HEK293 (cell line): ENCODE results near the gene KIAA0232.

Experiments used
- CTCF ChIA-PET: fragments of 350-600 bp; formaldehyde crosslinking; extraction: SDS; loops from one replicate; lab custom pipeline; 2021; ENCODE audit warnings: antibody characterized with exemption; lab: Yijun Ruan, JAX
- POLR2A ChIA-PET: fragments of 300-600 bp; formaldehyde crosslinking; extraction: SDS; loops from one replicate; lab custom pipeline; 2020; ENCODE audit warnings: antibody characterized with exemption, inconsistent platforms; lab: Yijun Ruan, JAX
- H3K27ac ChIP-seq: fragments of 200-500 bp; sonication (Bioruptor generic); 2 replicates; pipeline ENCODE4 v1.5.1; 2014; ENCODE audit warnings: low read depth, low read length, control low read depth, inconsistent platforms; ENCODE audit errors: extremely low read depth
- H3K36me3 ChIP-seq, 2 experiments: fragments of 200-500 bp in 1 of 2; sonication (Bioruptor generic) in 1 of 2; 1 replicate in 1 of 2; 2 replicates in 1 of 2; pipeline ENCODE4 v1.5.1; 2014 to 2017; ENCODE audit warnings: inconsistent platforms in 2 of 2, low read length in 2 of 2; ENCODE audit not compliant: control insufficient read depth in 2 of 2, insufficient read depth in 1 of 2
- H3K4me1 ChIP-seq: fragments of 200-500 bp; sonication (Bioruptor generic); 2 replicates; pipeline ENCODE4 v1.5.1; 2014; ENCODE audit warnings: mild to moderate bottlenecking, low read length, inconsistent platforms; ENCODE audit not compliant: control insufficient read depth, insufficient read depth
- H3K4me3 ChIP-seq: 2 replicates; pipeline ENCODE4 v1.5.1; 2011; ENCODE audit warnings: low read depth, mild to moderate bottlenecking, control low read depth, low read length, moderate library complexity
- H3K9me3 ChIP-seq: fragments of 200-500 bp; sonication (Bioruptor generic); 2 replicates; pipeline ENCODE4 v1.5.1; 2014; ENCODE audit warnings: low read depth, low read length, inconsistent platforms; ENCODE audit not compliant: control insufficient read depth, insufficient read depth
- BCL11A ChIP-seq: fragments of 450-650 bp; formaldehyde crosslinking; IDR thresholded peaks from 2 replicates; pipeline ENCODE4 v1.5.1; 2016; ENCODE audit warnings: low read depth, missing biosample characterization, missing genetic modification characterization
- MEIS1 ChIP-seq: sonication (generic); formaldehyde crosslinking; IDR thresholded peaks from 2 replicates; pipeline ENCODE4 v1.8.1; 2022; ENCODE audit warnings: missing genetic modification reagents, mild to moderate bottlenecking, borderline replicate concordance
- SP2 ChIP-seq: fragments of 450-650 bp; formaldehyde crosslinking; IDR thresholded peaks from 2 replicates; pipeline ENCODE4 v1.5.1; 2016; ENCODE audit warnings: missing biosample characterization, missing genetic modification characterization
- ZIC2 ChIP-seq: fragments of 450-650 bp; formaldehyde crosslinking; IDR thresholded peaks from 2 replicates; pipeline ENCODE4 v1.5.1; 2016; ENCODE audit warnings: missing biosample characterization, missing genetic modification characterization
- ZNF114 ChIP-seq: fragments of 450-650 bp; formaldehyde crosslinking; IDR thresholded peaks from 2 replicates; pipeline ENCODE4 v1.5.0; 2017; ENCODE audit warnings: missing biosample characterization, missing genetic modification characterization
- ZNF138 ChIP-seq: fragments of 450-650 bp; formaldehyde crosslinking; IDR thresholded peaks from 2 replicates; pipeline ENCODE4 v1.5.1; 2016; ENCODE audit warnings: missing biosample characterization, missing genetic modification characterization, borderline replicate concordance
- ZNF214 ChIP-seq: fragments of 450-650 bp; formaldehyde crosslinking; IDR thresholded peaks from 2 replicates; pipeline ENCODE4 v1.5.1; 2017; ENCODE audit warnings: missing biosample characterization, mild to moderate bottlenecking, missing genetic modification characterization, borderline replicate concordance
- ZNF513 ChIP-seq: fragments of 450-650 bp; IDR thresholded peaks from 2 replicates; pipeline ENCODE4 v1.5.1; 2018; ENCODE audit warnings: missing biosample characterization, missing genetic modification characterization
- ZNF518A ChIP-seq: fragments of 450-650 bp; formaldehyde crosslinking; conservative IDR thresholded peaks from 2 replicates; pipeline ENCODE4 v1.5.1; 2016; ENCODE audit warnings: low read depth, missing biosample characterization, missing genetic modification characterization
- ZNF529 ChIP-seq: fragments of 450-650 bp; formaldehyde crosslinking; IDR thresholded peaks from 2 replicates; pipeline ENCODE4 v1.5.1; 2017; ENCODE audit warnings: missing genetic modification characterization, missing biosample characterization; ENCODE audit not compliant: insufficient replicate concordance
- ZNF549 ChIP-seq: fragments of 450-650 bp; IDR thresholded peaks from 2 replicates; pipeline ENCODE4 v1.5.1; 2018; ENCODE audit warnings: missing biosample characterization, missing genetic modification characterization, mild to moderate bottlenecking, inconsistent platforms, moderate library complexity
- ZNF580 ChIP-seq: fragments of 450-650 bp; formaldehyde crosslinking; IDR thresholded peaks from 2 replicates; pipeline ENCODE4 v1.5.1; 2016; ENCODE audit warnings: missing biosample characterization, missing genetic modification characterization
- ZNF621 ChIP-seq: fragments of 450-650 bp; formaldehyde crosslinking; IDR thresholded peaks from 2 replicates; pipeline ENCODE4 v1.5.1; 2017; ENCODE audit warnings: missing biosample characterization, missing genetic modification characterization
- ZNF692 ChIP-seq: fragments of 450-650 bp; formaldehyde crosslinking; IDR thresholded peaks from 2 replicates; pipeline ENCODE4 v1.5.1; 2016; ENCODE audit warnings: missing biosample characterization, missing genetic modification characterization
- ZNF768 ChIP-seq: fragments of 450-650 bp; formaldehyde crosslinking; IDR thresholded peaks from 2 replicates; pipeline ENCODE4 v1.5.1; 2018; ENCODE audit warnings: missing biosample characterization, mild to moderate bottlenecking, missing genetic modification characterization
- ZNF777 ChIP-seq: fragments of 450-650 bp; formaldehyde crosslinking; IDR thresholded peaks from 2 replicates; pipeline ENCODE4 v1.5.1; 2017; ENCODE audit warnings: missing biosample characterization, missing genetic modification characterization, borderline replicate concordance

Gene KIAA0232

GRCh38 chr4:6891436-6892170 is 109.1 kb downstream of the KIAA0232 start:
- Histone ChIP-seq H3K4me3 (no peak overlapping the region), H3K27ac (no peak overlapping the region), H3K36me3 (no peaks in the 10 kb centered on the region), H3K4me1 (no peaks in the 10 kb centered on the region), H3K9me3 (no peaks in the 10 kb centered on the region)
- TF ChIP-seq ZNF580 (tag by site-specific recombination) (no peak), ZNF513 (tag by site-specific recombination) (no peak), ZNF214 (tag by site-specific recombination) (no peak), ZNF138 (tag by site-specific recombination) (no peak), ZNF621 (tag by site-specific recombination) (no peak), ZNF529 (tag by site-specific recombination) (no peak), ZNF549 (tag by site-specific recombination) (no peak), ZNF777 (tag by site-specific recombination) (no peak)
- ChIA-PET CTCF (no interaction called here), POLR2A (no interaction called here)

- CTCF ChIA-PET: no interaction called here
- no peak overlapping the region for H3K4me3 ChIP-seq
- H3K36me3 ChIP-seq: no peaks in the 10 kb centered on the region
- H3K27ac ChIP-seq: no peak overlapping the region
- H3K9me3 ChIP-seq: no peaks in the 10 kb centered on the region
- no peaks in the 10 kb centered on the region for H3K4me1 ChIP-seq
- no peak for TF ChIP-seq BCL11A (tag by site-specific recombination)
- TF ChIP-seq SP2: no peak
- TF ChIP-seq ZNF768 (tag by site-specific recombination): no peak
- TF ChIP-seq ZNF692 (tag by site-specific recombination): no peak
- TF ChIP-seq MEIS1 (CRISPR knock-in tag): no peak
- TF ChIP-seq ZNF114: no peak
- peak; percentile 39; the same call in 1 of the 2 replicates for TF ChIP-seq ZIC2 (tag by site-specific recombination)
- POLR2A ChIA-PET: no interaction called here
Observed at GRCh38 chr4:6892190-6892908, 109.8 kb downstream of the KIAA0232 start.

GRCh38 chr4:6892909-6893202 is 110.3 kb downstream of the KIAA0232 start:
- POLR2A ChIA-PET: no interaction called here
- no peak for TF ChIP-seq ZNF518A
- Histone ChIP-seq H3K36me3 (no peaks in the 10 kb centered on the region), H3K9me3 (no peaks in the 10 kb centered on the region), H3K27ac (no peak overlapping the region), H3K4me3 (no peak overlapping the region), H3K4me1 (no peaks in the 10 kb centered on the region)
- CTCF ChIA-PET: no interaction called here
